Gastrocnemius medialis (tissue), 4 donors: Measurements from ENCODE around the gene GDF7. TPM values are rescaled to one million over a fixed set of nuclear protein-coding genes. Genes with fewer than 3 reads are reported as not detected.

Experiments
- ATAC-seq, 2 donors: fragments of 150-250 bp; one replicate each; pipeline ENCODE4 v1.9.1; 2016
- DNase-seq, 2 donors: peaks; one replicate each; pipeline ENCODE4 v3.0.0-alpha.2; 2019
- H3K27ac ChIP-seq, 4 donors: fragments of 200-600 bp; sonication (generic); 1 replicate in 1 of 4; 2 replicates in 3 of 4; pipeline ENCODE4 v1.5.1; 2016 to 2018; ENCODE audit warnings: mild to moderate bottlenecking in 2 of 4, moderate library complexity in 1 of 4
- H3K27me3 ChIP-seq, 3 donors: fragments of 200-600 bp; sonication (generic) in 2 of 3; 1 replicate in 1 of 3; 2 replicates in 2 of 3; pipeline versions ENCODE4 v1.5.1 to v1.6.0; 2016 to 2019; ENCODE audit warnings: mild to moderate bottlenecking in 1 of 3, moderate library complexity in 1 of 3
- H3K36me3 ChIP-seq, 2 donors: fragments of 200-600 bp; sonication (generic) in 1 of 2; one replicate each; pipeline ENCODE4 v1.5.1; 2017 to 2018
- H3K4me1 ChIP-seq, 2 donors: fragments of 200-600 bp; sonication (generic) in 1 of 2; one replicate each; pipeline ENCODE4 v1.5.1; 2016 to 2017; ENCODE audit warnings: mild to moderate bottlenecking in 2 of 2
- H3K4me3 ChIP-seq, 4 donors: fragments of 200-600 bp; sonication (generic) in 3 of 4; 1 replicate in 1 of 4; 2 replicates in 3 of 4; pipeline ENCODE4 v1.5.1; 2016 to 2019; ENCODE audit warnings: mild to moderate bottlenecking in 2 of 4
- H3K9me3 ChIP-seq, 3 donors: fragments of 200-600 bp; sonication (generic) in 2 of 3; 1 replicate in 1 of 3; 2 replicates in 2 of 3; pipeline ENCODE4 v1.5.1; 2016 to 2019
- POLR2A ChIP-seq, 2 donors: fragments of 450-650 bp; IDR thresholded peaks; one replicate each; pipeline ENCODE4 v1.6.1; 2017; ENCODE audit warnings: antibody characterized with exemption in 2 of 2, mild to moderate bottlenecking in 2 of 2, moderate library complexity in 2 of 2
- in situ Hi-C, 4 donors: fragments of 200-750 bp; cut with MboI; loops; one replicate each; pipeline versions ENCODE4 v1.15.0 to v1.8.0; 2017; ENCODE audit warnings: low sequenced_read_pairs in 4 of 4
- intact Hi-C: fragments of 100-400 bp; cut with DNase I; formaldehyde crosslinking; loops from one replicate; pipeline ENCODE4 v1.15.1; 2023; ENCODE audit warnings: low total_unique reads
- total RNA-seq, 4 donors: library from RNA; depleted of rRNA; stranded (reverse); fragments of >200 nt; gene quantifications; one replicate each; pipeline versions ENCODE4 v1.1.0 to v1.2.3, GENCODE V29; 2016
- TF ChIP-seq, protein P1 (sequence below), 5 experiments: fragments of 450-650 bp in 3 of 5; fragments of 200-600 bp in 2 of 5; sonication (generic) in 2 of 5; IDR thresholded peaks in 4 of 5; conservative IDR thresholded peaks in 1 of 5; 1 replicate in 4 of 5; 2 replicates in 1 of 5; pipeline ENCODE4 v1.5.1; 2016 to 2019; ENCODE audit warnings: antibody characterized with exemption in 5 of 5, mild to moderate bottlenecking in 3 of 5, moderate library complexity in 3 of 5

The GDF7 gene
- total RNA-seq, 4 donors from 2014 or later, result 0.02 to 0.10 (median 0.07) TPM; not detected in 1

DNA sequence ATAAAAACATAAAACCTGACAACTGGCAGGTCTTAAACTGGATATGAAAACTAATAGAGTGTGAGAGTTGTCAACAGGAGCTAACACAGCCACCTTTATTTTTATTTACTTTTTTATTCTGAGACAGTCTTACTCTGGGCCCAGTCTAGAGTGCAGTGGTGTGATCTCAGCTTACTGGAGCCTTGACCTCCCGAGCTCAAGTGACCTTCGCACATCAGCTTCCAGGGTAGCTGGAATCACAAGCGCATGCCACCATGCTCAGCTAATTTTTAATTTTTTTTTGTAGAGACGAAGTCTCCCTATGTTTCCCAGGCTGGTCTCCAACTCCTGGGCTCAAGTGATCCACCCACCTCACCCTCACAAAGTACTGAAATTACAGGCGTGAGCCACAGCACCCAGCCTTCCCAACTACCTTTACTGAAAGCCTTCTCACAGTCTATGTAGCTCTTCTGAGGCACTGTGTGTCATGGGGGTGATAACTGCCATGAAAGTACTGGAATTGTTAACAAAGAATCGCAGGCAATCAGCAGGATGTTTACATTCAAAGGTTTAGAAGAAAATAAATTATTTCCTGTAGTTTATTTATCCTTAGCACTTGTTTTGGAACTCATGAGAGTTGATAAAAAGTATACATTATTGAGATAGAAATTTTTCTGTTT, 24.3 kb downstream of the GDF7 start:
- Histone ChIP-seq H3K9me3 (no peaks in the 10 kb centered on the region), H3K36me3 (no peaks in the 10 kb centered on the region), H3K4me1 (no peaks in the 10 kb centered on the region), H3K27ac (no peak overlapping the region), H3K27me3 (no peaks in the 10 kb centered on the region), H3K4me3 (no peak overlapping the region)
- TF ChIP-seq POLR2A (IDR thresholded peaks at IDR 0.05), result no peak
- TF ChIP-seq, protein P1, sequence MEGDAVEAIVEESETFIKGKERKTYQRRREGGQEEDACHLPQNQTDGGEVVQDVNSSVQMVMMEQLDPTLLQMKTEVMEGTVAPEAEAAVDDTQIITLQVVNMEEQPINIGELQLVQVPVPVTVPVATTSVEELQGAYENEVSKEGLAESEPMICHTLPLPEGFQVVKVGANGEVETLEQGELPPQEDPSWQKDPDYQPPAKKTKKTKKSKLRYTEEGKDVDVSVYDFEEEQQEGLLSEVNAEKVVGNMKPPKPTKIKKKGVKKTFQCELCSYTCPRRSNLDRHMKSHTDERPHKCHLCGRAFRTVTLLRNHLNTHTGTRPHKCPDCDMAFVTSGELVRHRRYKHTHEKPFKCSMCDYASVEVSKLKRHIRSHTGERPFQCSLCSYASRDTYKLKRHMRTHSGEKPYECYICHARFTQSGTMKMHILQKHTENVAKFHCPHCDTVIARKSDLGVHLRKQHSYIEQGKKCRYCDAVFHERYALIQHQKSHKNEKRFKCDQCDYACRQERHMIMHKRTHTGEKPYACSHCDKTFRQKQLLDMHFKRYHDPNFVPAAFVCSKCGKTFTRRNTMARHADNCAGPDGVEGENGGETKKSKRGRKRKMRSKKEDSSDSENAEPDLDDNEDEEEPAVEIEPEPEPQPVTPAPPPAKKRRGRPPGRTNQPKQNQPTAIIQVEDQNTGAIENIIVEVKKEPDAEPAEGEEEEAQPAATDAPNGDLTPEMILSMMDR (IDR thresholded peaks at IDR 0.05 in 4 of 5, conservative IDR thresholded peaks at IDR 0.05 in 1 of 5), result no peak
- in situ Hi-C loops, result loop anchor here in 1 of 4 donors (25.0 kb wide), 1 partner anchor 421 kb away; the partner anchor contains the start of gene TDRD15
- no peak for DNase-seq
- intact Hi-C loops, result no loop called here
- ATAC-seq, result no peak

DNA sequence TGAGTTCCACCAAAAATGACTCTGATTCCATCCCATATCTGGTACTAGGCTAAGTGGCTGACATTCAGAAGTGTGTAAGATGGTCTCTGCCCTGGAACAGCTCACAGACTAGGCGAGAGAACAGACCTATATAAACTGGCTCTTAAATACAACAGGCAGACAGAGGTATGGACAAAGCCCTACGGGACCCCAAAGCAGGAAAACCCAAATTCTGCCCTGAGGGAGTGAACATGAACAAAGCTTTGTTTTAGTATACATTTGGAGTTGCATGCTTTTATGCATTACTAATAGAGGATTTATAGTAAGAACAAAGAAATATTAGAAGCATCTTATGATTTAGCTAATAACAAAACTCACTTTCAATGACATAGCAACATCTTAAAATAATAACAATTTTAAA, 25.1 kb downstream of the GDF7 start:
- H3K4me3 ChIP-seq, result no peak overlapping the region
- TF ChIP-seq, protein P1 (IDR thresholded peaks at IDR 0.05 in 4 of 5, conservative IDR thresholded peaks at IDR 0.05 in 1 of 5), result no peak
- TF ChIP-seq POLR2A (IDR thresholded peaks at IDR 0.05), result no peak
- DNase-seq, result no peak
- intact Hi-C loops (no loop called here), in situ Hi-C loops (loop anchor here in 1 of 4 donors (25.0 kb wide), 1 partner anchor 420 kb away; the partner anchor contains the start of gene TDRD15)
- no peak for ATAC-seq
- H3K9me3 ChIP-seq, result no peaks in the 10 kb centered on the region
- no peaks in the 10 kb centered on the region for H3K27me3 ChIP-seq
- no peak overlapping the region for H3K27ac ChIP-seq
- H3K4me1 ChIP-seq, result no peaks in the 10 kb centered on the region
- no peaks in the 10 kb centered on the region for H3K36me3 ChIP-seq

DNA sequence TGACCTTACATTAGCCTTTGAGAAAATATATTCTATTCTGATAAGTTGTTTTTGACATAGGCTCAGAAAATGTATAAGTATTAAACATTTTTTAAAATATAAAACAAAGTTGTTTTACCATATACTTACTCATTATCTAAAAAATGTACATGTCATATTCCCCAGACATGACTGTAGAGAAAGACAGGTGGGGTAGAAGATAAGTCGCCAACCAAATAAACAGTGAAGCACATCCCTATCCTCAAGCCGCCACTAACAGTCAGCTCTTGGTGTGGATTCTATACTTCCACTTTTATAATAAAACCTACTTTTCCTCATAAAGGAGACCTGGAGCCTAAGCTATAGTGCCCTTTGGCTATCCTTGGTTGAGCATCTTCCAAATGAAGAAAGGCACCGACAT, 26.4 kb downstream of the GDF7 start:
- Histone ChIP-seq H3K36me3 (no peaks in the 10 kb centered on the region), H3K27ac (no peak overlapping the region)

DNA sequence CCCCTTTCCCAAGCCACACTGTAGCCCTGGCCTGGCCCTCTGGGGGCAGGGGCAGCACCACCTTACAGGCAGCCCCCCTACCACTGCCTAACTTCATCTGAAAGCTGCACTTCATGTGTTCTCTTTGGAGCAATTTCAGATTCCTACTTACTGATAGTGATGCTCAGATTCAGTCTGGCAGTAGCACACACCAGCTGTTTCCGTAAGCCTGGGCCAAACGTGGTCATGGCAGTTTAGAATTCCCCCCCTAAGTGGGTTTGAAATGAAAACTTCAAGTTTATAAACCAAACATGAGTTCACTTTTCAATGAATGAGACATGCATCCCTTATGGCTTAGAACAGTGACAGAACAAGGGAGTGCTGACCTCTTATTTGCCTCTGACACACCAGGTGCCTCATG, 29.4 kb downstream of the GDF7 start:
- Histone ChIP-seq H3K36me3 (no peaks in the 10 kb centered on the region), H3K27ac (no peak overlapping the region), H3K4me1 (no peaks in the 10 kb centered on the region), H3K4me3 (no peak overlapping the region), H3K27me3 (no peaks in the 10 kb centered on the region), H3K9me3 (no peaks in the 10 kb centered on the region)
- TF ChIP-seq, protein P1 (IDR thresholded peaks at IDR 0.05 in 4 of 5, conservative IDR thresholded peaks at IDR 0.05 in 1 of 5), result no peak
- no peak for TF ChIP-seq POLR2A (IDR thresholded peaks at IDR 0.05)
- in situ Hi-C loops (loop anchor here in 1 of 4 donors (25.0 kb wide), 1 partner anchor 416 kb away; the partner anchor contains the start of gene TDRD15), intact Hi-C loops (no loop called here)
- DNase-seq, result no peak
- no peak for ATAC-seq

More for the DNA sequence above, 26.4 kb downstream of the GDF7 start:
- H3K9me3 ChIP-seq, result no peaks in the 10 kb centered on the region
- intact Hi-C loops (no loop called here), in situ Hi-C loops (loop anchor here in 1 of 4 donors (25.0 kb wide), 1 partner anchor 419 kb away; the partner anchor contains the start of gene TDRD15)
- TF ChIP-seq, protein P1 (IDR thresholded peaks at IDR 0.05 in 4 of 5, conservative IDR thresholded peaks at IDR 0.05 in 1 of 5), result no peak
- TF ChIP-seq POLR2A (IDR thresholded peaks at IDR 0.05), result no peak
- H3K4me3 ChIP-seq, result no peak overlapping the region
- DNase-seq, result no peak
- H3K4me1 ChIP-seq, result no peaks in the 10 kb centered on the region
- no peaks in the 10 kb centered on the region for H3K27me3 ChIP-seq
- ATAC-seq, result no peak
